ENCODE data around the gene MOSPD2.

Gene MOSPD2

GRCh38 chrX:14922437-14922836 is 49.2 kb downstream of the MOSPD2 start:
- DNase-seq (ENCODE audit: low read depth), result no peak
- no peak overlapping the region for H3K4me3 ChIP-seq (ENCODE audit: low read length)
- TF ChIP-seq CTCF (conservative IDR thresholded peaks at IDR 0.05; ENCODE audit: low read depth, low read length), result no peak

GRCh38 chrX:14923761-14924160 is 50.5 kb downstream of the MOSPD2 start:
- no peak for DNase-seq (ENCODE audit: low read depth)
- TF ChIP-seq CTCF (conservative IDR thresholded peaks at IDR 0.05; ENCODE audit: low read depth, low read length), result no peak
- H3K4me3 ChIP-seq (ENCODE audit: low read length), result no peak overlapping the region

- no peak overlapping the region for H3K4me3 ChIP-seq (ENCODE audit: low read length)
- no peak for DNase-seq (ENCODE audit: low read depth)
- TF ChIP-seq CTCF (conservative IDR thresholded peaks at IDR 0.05; ENCODE audit: low read depth, low read length), result no peak
These were observed 53.2 kb downstream of the MOSPD2 start for GRCh38 chrX:14926471-14926870.

- TF ChIP-seq CTCF (conservative IDR thresholded peaks at IDR 0.05; ENCODE audit: low read depth, low read length), result no peak
- DNase-seq (ENCODE audit: low read depth), result no peak
- no peak overlapping the region for H3K4me3 ChIP-seq (ENCODE audit: low read length)
These were observed 54.2 kb downstream of the MOSPD2 start for GRCh38 chrX:14927401-14927800.

GRCh38 chrX:14930663-14931062 is 57.4 kb downstream of the MOSPD2 start:
- no peak overlapping the region for H3K4me3 ChIP-seq (ENCODE audit: low read length)
- no peak for TF ChIP-seq CTCF (conservative IDR thresholded peaks at IDR 0.05; ENCODE audit: low read depth, low read length)
- no peak for DNase-seq (ENCODE audit: low read depth)

GRCh38 chrX:14932136-14932535 is 58.9 kb downstream of the MOSPD2 start:
- TF ChIP-seq CTCF (conservative IDR thresholded peaks at IDR 0.05; ENCODE audit: low read depth, low read length), result no peak
- no peak for DNase-seq (ENCODE audit: low read depth)

GRCh38 chrX:14934423-14934822 is 61.2 kb downstream of the MOSPD2 start:
- no peak for DNase-seq (ENCODE audit: low read depth)
- H3K4me3 ChIP-seq (ENCODE audit: low read length), result no peak overlapping the region
- TF ChIP-seq CTCF (conservative IDR thresholded peaks at IDR 0.05; ENCODE audit: low read depth, low read length), result no peak

More at GRCh38 chrX:14932136-14932535, 58.9 kb downstream of the MOSPD2 start:
- no peak overlapping the region for H3K4me3 ChIP-seq (ENCODE audit: low read length)
